HepG2 (cell line): ENCODE results near the gene CLDN20. TPM values are rescaled to one million over a fixed set of nuclear protein-coding genes. Genes with fewer than 3 reads are reported as not detected.

Experiments used
- ATF5 ChIP-seq: sonication (generic); formaldehyde crosslinking; IDR thresholded peaks from 2 replicates; pipeline ENCODE4 v1.4.0; 2020; ENCODE audit warnings: mild to moderate bottlenecking, low read depth, missing genetic modification reagents
- CCDC6 ChIP-seq: sonication (generic); formaldehyde crosslinking; IDR thresholded peaks from 2 replicates; pipeline ENCODE4 v1.8.1; 2022; ENCODE audit warnings: mild to moderate bottlenecking, missing genetic modification reagents, moderate library complexity
- CEBPG ChIP-seq: IDR thresholded peaks from 2 replicates; pipeline ENCODE4 v1.6.1; 2016
- CEBPZ ChIP-seq: IDR thresholded peaks from 2 replicates; pipeline ENCODE4 v1.6.1; 2012; ENCODE audit warnings: low read length, improper control_type of control experiment
- FOXP1 ChIP-seq, 2 experiments: fragments of 450-650 bp in 1 of 2; IDR thresholded peaks; 2 replicates each; pipeline ENCODE4 v1.6.1; 2017 to 2018; ENCODE audit warnings: antibody characterized with exemption in 1 of 2
- HNF4G ChIP-seq, 2 experiments: sonication (generic) in 1 of 2; formaldehyde crosslinking in 1 of 2; IDR thresholded peaks; 2 replicates each; pipeline versions ENCODE4 v1.4.0 to v1.6.1; 2011 to 2020; ENCODE audit warnings: borderline replicate concordance in 2 of 2, low read depth in 2 of 2, mild to moderate bottlenecking in 2 of 2, low read length in 1 of 2, missing genetic modification reagents in 1 of 2, moderate library complexity in 1 of 2
- NCOR1 ChIP-seq: fragments of 200-600 bp; sonication (generic); IDR thresholded peaks from 2 replicates; pipeline ENCODE4 v1.7.0; 2017; ENCODE audit warnings: antibody characterized with exemption, low read length, borderline replicate concordance
- SAP130 ChIP-seq: IDR thresholded peaks from 2 replicates; pipeline ENCODE4 v1.6.1; 2016; ENCODE audit warnings: low read depth
- ZFYVE20 ChIP-seq: sonication (generic); formaldehyde crosslinking; IDR thresholded peaks from 2 replicates; pipeline ENCODE4 v1.8.0; 2023; ENCODE audit warnings: low read depth, mild to moderate bottlenecking, moderate library complexity, missing genetic modification reagents, borderline replicate concordance
- ZNF121 ChIP-seq: sonication (generic); formaldehyde crosslinking; IDR thresholded peaks from 2 replicates; pipeline ENCODE4 v1.5.0; 2020; ENCODE audit warnings: mild to moderate bottlenecking, missing genetic modification reagents
- ZNF274 ChIP-seq: sonication (generic); formaldehyde crosslinking; IDR thresholded peaks from 2 replicates; pipeline ENCODE4 v1.5.1; 2020; ENCODE audit warnings: mild to moderate bottlenecking, missing genetic modification reagents
- ZNF30 ChIP-seq: sonication (generic); formaldehyde crosslinking; IDR thresholded peaks from 2 replicates; pipeline ENCODE4 v1.5.0; 2020; ENCODE audit warnings: mild to moderate bottlenecking, missing genetic modification reagents
- ZNF350 ChIP-seq: sonication (generic); formaldehyde crosslinking; IDR thresholded peaks from 2 replicates; pipeline ENCODE4 v1.4.0; 2020; ENCODE audit warnings: mild to moderate bottlenecking, low read depth, missing genetic modification reagents, borderline replicate concordance
- ZNF546 ChIP-seq: sonication (generic); formaldehyde crosslinking; conservative IDR thresholded peaks from 2 replicates; pipeline ENCODE4 v1.8.1; 2023; ENCODE audit warnings: mild to moderate bottlenecking, missing genetic modification reagents
- ZNF607 ChIP-seq: sonication (generic); formaldehyde crosslinking; IDR thresholded peaks from 2 replicates; pipeline ENCODE4 v1.5.1; 2020; ENCODE audit warnings: missing genetic modification reagents, mild to moderate bottlenecking, borderline replicate concordance
- ZNF709 ChIP-seq: sonication (generic); formaldehyde crosslinking; IDR thresholded peaks from 2 replicates; pipeline ENCODE4 v1.5.0; 2020; ENCODE audit warnings: mild to moderate bottlenecking, missing genetic modification reagents
- ZSCAN25 ChIP-seq: sonication (generic); formaldehyde crosslinking; IDR thresholded peaks from 2 replicates; pipeline ENCODE4 v1.8.0; 2022; ENCODE audit warnings: mild to moderate bottlenecking, missing genetic modification reagents
- polyA plus RNA-seq, 8 experiments: library from polyadenylated mRNA; depleted of rRNA in 3 of 8; stranded (reverse) in 7 of 8; unstranded in 1 of 8; fragments of >200 nt; fragmentation: Illumina TruSeq in 4 of 8; extraction: Trizol in 4 of 8; gene quantifications; 2 replicates each; pipeline versions ENCODE4 v1.2.1 to v1.2.3, GENCODE V29; 2011 to 2016; ENCODE audit warnings: low read depth in 4 of 8, missing spikeins in 1 of 8, mixed read lengths in 1 of 8; ENCODE audit not compliant: insufficient read depth in 1 of 8
- total RNA-seq, 5 experiments: library from RNA; depleted of rRNA; stranded (reverse); fragments of >200 nt; fragmentation: Illumina TruSeq; extraction: Trizol; gene quantifications; 2 replicates each; pipeline ENCODE4 v1.2.3, GENCODE V29; 2016; ENCODE audit warnings: low read depth in 1 of 5
- TF ChIP-seq, protein P1 (sequence below), 2 experiments: IDR thresholded peaks; 2 replicates each; pipeline ENCODE4 v1.6.1; 2011 to 2012; ENCODE audit warnings: low read length in 2 of 2, borderline replicate concordance in 1 of 2, low read depth in 1 of 2, mild to moderate bottlenecking in 1 of 2, moderate library complexity in 1 of 2
- TF ChIP-seq, protein P2 (sequence below): IDR thresholded peaks from 2 replicates; pipeline ENCODE4 v1.6.1; 2016; ENCODE audit warnings: low read depth

Gene CLDN20
- total and polyA plus RNA-seq, 2 of the 13 experiments (the other 11 are each of a cell fraction or from before 2014, with no cell fraction given), result not detected

DNA sequence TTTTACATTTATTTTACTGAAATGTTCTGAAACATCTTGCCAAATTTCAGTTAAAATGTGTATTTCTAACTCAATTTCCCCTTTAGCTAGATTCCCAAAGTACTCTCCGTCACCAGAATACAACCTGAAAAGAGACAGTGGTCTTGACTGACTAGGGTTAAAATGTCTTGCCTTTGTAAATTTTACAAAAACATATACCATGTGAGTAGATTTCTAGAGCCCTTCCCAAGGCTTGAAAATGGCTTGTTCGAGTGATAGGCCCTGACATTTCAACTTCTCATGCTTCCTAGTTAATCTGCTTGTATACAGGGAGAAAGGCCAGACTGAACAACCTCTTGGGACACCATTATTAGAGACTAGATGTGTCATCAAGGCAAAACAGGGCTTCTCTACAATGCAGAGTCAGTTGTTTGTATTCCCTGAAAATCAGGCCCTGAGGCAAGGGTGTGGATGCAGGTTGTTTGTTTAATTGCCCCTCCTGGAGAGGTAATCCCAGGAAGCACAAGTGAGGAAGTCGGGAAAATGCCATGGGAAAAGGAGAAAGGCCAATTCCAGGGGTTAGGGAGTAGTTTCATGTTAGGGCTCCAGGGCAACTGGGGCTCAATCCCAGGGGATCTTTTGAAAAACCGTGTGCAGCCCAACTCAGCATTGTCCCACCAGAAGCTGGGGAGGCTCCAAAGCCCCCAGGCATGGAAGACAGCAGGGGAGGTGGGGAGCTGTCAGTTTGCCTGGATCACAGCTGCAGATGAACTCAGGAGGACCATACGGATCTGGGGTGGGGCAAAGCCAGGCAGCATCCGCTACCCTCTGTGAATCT, 62.1 kb downstream of the CLDN20 start (continued):
- TF ChIP-seq CEBPG (peak; percentile 43; the same call in 1 of the 2 replicates), ZNF546 (no peak), NCOR1 (no peak), ATF5 (CRISPR knock-in tag) (no peak), ZFYVE20 (no peak), ZNF30 (CRISPR knock-in tag) (no peak), FOXP1 (IDR thresholded peaks at IDR 0.05) (no peak), FOXP1 (CRISPR knock-in tag; IDR thresholded peaks at IDR 0.05) (no peak), CEBPZ (no peak), ZNF709 (CRISPR knock-in tag) (peak; percentile 28; the same call in 1 of the 2 replicates), ZSCAN25 (CRISPR knock-in tag) (no peak), ZNF121 (CRISPR knock-in tag) (no peak), SAP130 (CRISPR knock-in tag) (peak; percentile 56), ZNF274 (CRISPR knock-in tag) (0 out of 2 replicates have a peak, but pooled peaks have one; percentile 20), HNF4G (IDR thresholded peaks at IDR 0.05; ENCODE audit: borderline replicate concordance, low read depth, low read length) (no peak), HNF4G (CRISPR knock-in tag; IDR thresholded peaks at IDR 0.05; ENCODE audit: borderline replicate concordance, low read depth) (no peak), CCDC6 (peak; percentile 85), ZNF607 (CRISPR knock-in tag) (no peak), ZNF350 (CRISPR knock-in tag) (peak; percentile 70; the same call in 1 of the 2 replicates)
- TF ChIP-seq, protein P1, sequence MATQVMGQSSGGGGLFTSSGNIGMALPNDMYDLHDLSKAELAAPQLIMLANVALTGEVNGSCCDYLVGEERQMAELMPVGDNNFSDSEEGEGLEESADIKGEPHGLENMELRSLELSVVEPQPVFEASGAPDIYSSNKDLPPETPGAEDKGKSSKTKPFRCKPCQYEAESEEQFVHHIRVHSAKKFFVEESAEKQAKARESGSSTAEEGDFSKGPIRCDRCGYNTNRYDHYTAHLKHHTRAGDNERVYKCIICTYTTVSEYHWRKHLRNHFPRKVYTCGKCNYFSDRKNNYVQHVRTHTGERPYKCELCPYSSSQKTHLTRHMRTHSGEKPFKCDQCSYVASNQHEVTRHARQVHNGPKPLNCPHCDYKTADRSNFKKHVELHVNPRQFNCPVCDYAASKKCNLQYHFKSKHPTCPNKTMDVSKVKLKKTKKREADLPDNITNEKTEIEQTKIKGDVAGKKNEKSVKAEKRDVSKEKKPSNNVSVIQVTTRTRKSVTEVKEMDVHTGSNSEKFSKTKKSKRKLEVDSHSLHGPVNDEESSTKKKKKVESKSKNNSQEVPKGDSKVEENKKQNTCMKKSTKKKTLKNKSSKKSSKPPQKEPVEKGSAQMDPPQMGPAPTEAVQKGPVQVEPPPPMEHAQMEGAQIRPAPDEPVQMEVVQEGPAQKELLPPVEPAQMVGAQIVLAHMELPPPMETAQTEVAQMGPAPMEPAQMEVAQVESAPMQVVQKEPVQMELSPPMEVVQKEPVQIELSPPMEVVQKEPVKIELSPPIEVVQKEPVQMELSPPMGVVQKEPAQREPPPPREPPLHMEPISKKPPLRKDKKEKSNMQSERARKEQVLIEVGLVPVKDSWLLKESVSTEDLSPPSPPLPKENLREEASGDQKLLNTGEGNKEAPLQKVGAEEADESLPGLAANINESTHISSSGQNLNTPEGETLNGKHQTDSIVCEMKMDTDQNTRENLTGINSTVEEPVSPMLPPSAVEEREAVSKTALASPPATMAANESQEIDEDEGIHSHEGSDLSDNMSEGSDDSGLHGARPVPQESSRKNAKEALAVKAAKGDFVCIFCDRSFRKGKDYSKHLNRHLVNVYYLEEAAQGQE (IDR thresholded peaks at IDR 0.05; ENCODE audit: borderline replicate concordance in 1 of 2, low read depth in 1 of 2, low read length in 2 of 2), result no peak
- TF ChIP-seq, protein P2, sequence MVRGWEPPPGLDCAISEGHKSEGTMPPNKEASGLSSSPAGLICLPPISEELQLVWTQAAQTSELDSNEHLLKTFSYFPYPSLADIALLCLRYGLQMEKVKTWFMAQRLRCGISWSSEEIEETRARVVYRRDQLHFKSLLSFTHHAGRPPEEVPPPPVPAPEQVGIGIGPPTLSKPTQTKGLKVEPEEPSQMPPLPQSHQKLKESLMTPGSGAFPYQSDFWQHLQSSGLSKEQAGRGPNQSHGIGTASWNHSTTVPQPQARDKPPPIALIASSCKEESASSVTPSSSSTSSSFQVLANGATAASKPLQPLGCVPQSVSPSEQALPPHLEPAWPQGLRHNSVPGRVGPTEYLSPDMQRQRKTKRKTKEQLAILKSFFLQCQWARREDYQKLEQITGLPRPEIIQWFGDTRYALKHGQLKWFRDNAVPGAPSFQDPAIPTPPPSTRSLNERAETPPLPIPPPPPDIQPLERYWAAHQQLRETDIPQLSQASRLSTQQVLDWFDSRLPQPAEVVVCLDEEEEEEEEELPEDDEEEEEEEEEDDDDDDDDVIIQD (CRISPR knock-in tag), result 0 out of 2 replicates have a peak, but pooled peaks have one; percentile 23
